NCI-H128 (cell line): ENCODE measurements around the gene GPC5.
"Not testable (repeated sequence)": the region's sequence is repeated elsewhere in the genome, so short reads cannot be mapped to it uniquely, and the experiment has no call there.

ENCODE experiments used
- DNase-seq: peaks from one replicate; lab custom pipeline; 2025; ENCODE audit not compliant: unreplicated experiment; lab: John Stamatoyannopoulos, UW

The GPC5 gene

GRCh38 chr13:92682832-92683517 lies 1284.6 kb downstream of the GPC5 start:
- DNase-seq, result no peak

- DNase-seq, result no peak
Measured at GRCh38 chr13:92694047-92694446, 1295.6 kb downstream of the GPC5 start.

DNA sequence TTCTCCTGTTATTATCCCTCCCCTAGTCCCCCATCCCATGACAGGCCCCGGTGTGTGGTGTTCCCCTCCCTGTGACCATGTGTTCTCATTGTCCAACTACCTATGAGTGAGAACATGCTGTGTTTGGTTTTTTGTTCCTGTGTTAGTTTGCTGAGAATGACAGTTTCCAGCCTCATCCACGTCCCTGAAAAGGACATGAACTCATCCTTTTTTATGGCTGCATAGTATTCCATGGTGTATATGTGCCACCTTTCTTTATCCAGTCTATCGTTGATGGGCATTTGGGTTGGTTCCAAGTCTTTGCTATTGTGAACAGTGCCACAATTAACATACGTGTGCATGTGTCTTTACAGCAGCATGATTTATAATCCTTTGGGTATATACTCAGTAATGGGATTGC lies 1297.4 kb downstream of the GPC5 start:
- not testable (repeated sequence) for DNase-seq

- DNase-seq, result no peak
Measured at GRCh38 chr13:92716749-92717148, 1318.3 kb downstream of the GPC5 start.

GRCh38 chr13:92717857-92718256 lies 1319.4 kb downstream of the GPC5 start:
- no peak for DNase-seq

GRCh38 chr13:92719868-92720267 lies 1321.4 kb downstream of the GPC5 start:
- DNase-seq, result peak; percentile 57

GRCh38 chr13:92721620-92722019 lies 1323.2 kb downstream of the GPC5 start:
- no peak for DNase-seq

GRCh38 chr13:92727118-92727517 lies 1328.7 kb downstream of the GPC5 start:
- DNase-seq, result no peak

- DNase-seq, result no peak
Measured at GRCh38 chr13:92734068-92734467, 1335.6 kb downstream of the GPC5 start.

GRCh38 chr13:92734545-92734944 lies 1336.1 kb downstream of the GPC5 start:
- no peak for DNase-seq

GRCh38 chr13:92735909-92736308 lies 1337.5 kb downstream of the GPC5 start:
- DNase-seq, result no peak

DNA sequence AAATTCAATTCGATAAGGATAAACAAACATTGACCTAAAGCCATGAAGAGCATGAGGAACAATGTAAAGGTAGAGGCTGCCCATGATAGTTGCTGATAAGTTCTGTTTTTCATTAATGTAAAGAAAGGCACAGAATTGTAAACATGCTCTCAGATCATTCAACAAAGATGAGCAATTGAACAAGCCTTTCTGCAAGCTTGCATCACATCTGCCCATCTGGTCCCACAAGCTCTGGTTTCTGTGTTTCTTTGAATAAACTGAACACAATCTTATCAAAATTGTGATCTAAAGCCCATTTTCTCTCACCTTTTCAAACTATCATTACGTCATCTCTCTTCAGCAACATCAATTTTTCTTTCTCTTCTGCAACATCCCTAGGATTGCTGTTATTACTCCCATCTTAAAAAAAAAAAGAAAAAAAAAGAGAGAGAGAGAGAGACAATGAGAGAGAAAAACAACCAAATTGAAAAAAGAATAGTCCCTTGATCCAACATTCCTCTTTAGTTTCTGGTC lies 1340.9 kb downstream of the GPC5 start:
- DNase-seq, result no peak

- DNase-seq, result no peak
Measured at GRCh38 chr13:92743992-92744391, 1345.6 kb downstream of the GPC5 start.

DNA sequence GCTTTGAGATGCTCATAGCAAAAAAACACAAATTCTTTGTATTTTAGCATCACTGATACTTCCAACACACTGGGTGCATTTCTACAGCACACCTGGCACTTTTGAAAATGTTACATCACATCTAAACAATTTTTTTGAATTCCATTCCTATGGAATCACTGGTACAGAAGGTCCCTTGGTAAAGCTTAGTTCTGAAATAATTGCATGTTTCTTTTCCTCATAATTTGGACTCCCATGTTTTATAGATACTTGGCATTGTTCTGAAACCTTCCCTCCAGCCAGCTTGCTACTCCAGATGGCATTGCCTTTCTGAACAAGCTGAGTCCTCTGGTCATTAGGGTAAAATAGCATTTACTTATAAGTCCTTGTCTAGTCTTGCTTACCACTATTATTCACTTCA lies 1346.8 kb downstream of the GPC5 start:
- no peak for DNase-seq

GRCh38 chr13:92752705-92753104 lies 1354.3 kb downstream of the GPC5 start:
- not testable (repeated sequence) for DNase-seq

DNA sequence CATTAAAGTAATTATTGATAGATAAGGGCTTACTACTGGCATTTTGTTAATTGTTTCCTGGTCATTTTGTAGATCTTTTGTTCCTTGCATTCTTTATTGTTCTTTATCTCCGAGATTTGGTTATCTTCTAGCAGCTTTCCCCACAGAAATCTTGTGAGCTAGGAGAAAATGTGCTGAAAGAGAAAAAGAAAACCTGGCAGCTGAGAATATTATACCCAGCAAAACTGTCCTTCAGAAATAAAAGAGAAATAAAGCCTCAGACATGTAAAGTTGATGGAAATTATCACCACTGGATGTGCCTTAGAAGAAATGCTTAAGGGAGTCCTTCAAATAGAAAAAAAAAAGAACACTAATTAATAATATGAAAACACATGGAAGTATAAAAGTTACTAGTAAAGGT lies 1363.3 kb downstream of the GPC5 start:
- DNase-seq, result no peak

DNA sequence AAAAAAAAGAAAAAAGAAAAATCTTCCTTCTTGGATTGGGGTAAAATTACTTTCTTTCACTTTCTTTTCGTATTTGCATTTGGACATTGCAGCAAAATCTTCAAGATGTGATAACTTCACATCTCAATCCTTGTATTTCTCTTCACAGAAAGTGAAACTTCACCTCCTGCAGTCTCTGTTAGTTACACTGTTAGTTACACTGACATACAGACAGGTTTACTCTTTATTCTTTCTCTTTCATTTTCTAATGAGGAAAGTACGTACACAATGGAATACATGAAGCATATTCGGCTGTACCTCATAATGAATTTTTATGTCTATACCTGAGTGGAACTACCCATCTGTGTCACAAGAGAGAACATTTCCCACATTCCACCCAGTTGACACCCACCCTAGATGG lies 1369.0 kb downstream of the GPC5 start:
- DNase-seq, result no peak

- DNase-seq, result no peak
Measured at GRCh38 chr13:92768602-92769001, 1370.2 kb downstream of the GPC5 start.

DNA sequence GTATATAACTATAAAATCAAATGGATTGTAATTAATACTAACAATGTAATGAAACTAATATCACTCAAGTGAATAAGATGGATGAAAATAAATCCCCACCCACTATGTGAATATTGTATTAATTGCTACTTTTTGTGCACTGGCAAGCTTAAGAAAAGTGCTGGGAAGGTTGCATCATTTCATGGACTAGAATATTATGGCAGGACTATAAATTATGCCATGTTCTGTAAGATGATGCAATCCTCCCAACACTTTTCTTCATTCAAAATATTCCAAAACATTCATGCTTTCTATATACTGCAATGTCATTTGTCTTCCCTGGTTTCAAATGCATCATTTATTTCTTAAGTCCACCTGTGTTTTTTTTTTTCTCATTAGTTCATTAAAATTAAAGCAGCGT lies 1370.6 kb downstream of the GPC5 start:
- no peak for DNase-seq

DNA sequence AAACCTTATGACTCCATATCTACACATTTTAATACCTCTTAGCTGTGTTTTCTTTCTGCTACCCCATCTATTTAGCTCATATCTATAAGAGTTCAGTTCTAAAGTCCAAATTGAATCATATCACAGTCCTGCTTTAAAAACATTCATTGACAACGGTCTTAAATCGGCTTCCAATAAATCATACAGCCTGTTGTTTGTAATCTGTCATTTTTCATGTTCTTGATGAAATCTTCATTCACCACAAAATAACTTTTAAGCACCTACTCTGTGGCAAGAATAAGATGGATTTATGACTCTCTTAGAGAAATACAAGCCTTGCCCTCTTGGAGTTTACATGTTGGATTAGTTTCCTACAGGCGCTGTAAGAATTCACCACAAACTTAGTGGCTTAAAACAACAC lies 1377.2 kb downstream of the GPC5 start:
- no peak for DNase-seq

DNA sequence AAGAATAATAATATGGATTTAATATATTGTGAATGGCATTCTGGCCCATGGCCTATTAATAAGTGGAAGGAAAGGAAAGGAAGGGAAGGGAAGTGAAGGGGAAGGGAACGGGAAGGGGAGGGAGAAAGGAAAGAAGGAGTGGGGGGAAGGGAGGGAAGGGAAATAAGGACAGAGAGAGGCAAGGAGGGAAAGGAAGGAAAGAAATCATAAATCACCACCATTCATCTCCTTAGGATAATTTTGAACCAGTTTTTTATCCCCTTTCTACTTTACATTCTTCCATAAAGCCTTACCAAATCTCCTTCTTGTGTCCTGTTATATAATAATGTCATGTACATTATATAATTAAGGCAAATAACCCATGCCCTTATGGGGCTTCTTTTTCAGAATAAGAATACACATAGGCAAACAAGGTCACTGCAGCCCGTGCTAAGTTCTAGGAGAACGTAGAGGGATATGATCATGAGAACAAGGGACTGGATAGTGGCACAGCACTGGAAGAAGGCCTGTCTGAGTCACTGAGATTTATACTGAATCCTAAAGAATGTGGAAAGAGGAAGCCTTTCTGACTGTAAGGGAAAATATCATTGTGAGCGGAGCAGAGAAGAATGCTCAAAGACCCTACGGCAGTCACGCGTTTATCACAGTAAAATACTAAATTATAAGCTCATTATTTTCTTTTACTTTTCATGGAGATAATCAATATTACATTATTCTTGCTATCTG lies 1383.7 kb downstream of the GPC5 start:
- no peak for DNase-seq

- no peak for DNase-seq
Measured at GRCh38 chr13:92802776-92803175, 1404.4 kb downstream of the GPC5 start.

DNA sequence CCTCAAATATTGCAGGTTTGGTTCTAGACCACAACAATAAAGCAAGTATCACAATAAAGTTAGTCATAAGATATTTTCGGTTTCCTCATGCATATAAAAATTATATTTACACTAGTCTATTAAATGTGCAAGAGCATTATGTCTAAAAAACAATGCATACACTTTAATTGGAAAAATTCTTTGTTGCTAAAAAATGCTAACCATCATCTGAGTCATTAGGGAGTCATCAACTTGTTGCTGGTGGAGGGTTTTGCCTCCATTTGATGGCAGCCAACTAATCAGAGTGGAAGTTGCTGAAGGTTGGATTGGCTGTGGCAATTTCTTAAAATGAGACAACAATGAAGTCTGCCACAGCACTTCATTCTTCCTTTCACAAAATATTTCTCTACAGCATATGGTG lies 1405.9 kb downstream of the GPC5 start:
- DNase-seq, result no peak
